MCF 10A (cell line): ENCODE results near the gene ORAI2. TPM values are rescaled to one million over a fixed set of nuclear protein-coding genes. Genes with fewer than 3 reads are reported as not detected.

Experiments
- BruUV-seq: library from RNA; stranded (reverse); fragments of 400-500 nt; replicated peaks from 2 replicates; lab custom pipeline; 2021; lab: Mats Ljungman, UMichigan
- CTCF ChIA-PET: fragments of 300-600 bp; sonication (Branson Sonifier 250); formaldehyde crosslinking; extraction: SDS; loops from one replicate; lab custom pipeline; 2021; ENCODE audit warnings: antibody characterized with exemption, inconsistent platforms; lab: Yijun Ruan, JAX
- POLR2A ChIA-PET: fragments of 300-600, 350-650 bp; sonication (Branson Sonifier 250); formaldehyde crosslinking; extraction: SDS; loops from one replicate; lab custom pipeline; 2020; ENCODE audit warnings: antibody characterized with exemption, inconsistent platforms; lab: Yijun Ruan, JAX
- DNase-seq: peaks from one replicate; pipeline ENCODE4 v3.0.0-alpha.2; 2018; ENCODE audit not compliant: unreplicated experiment
- H3K27ac Mint-ChIP-seq: one replicate; pipeline ENCODE4 v1.8.0; 2022; ENCODE audit warnings: mild to moderate bottlenecking, low read depth, mixed read lengths; ENCODE audit not compliant: unreplicated experiment
- H3K27me3 Mint-ChIP-seq: one replicate; pipeline ENCODE4 v1.8.0; 2022; ENCODE audit warnings: mixed read lengths; ENCODE audit not compliant: insufficient read depth, unreplicated experiment
- H3K36me3 Mint-ChIP-seq: one replicate; pipeline ENCODE4 v1.8.0; 2022; ENCODE audit warnings: mild to moderate bottlenecking, moderate library complexity, mixed read lengths; ENCODE audit not compliant: insufficient read depth, unreplicated experiment
- H3K4me1 Mint-ChIP-seq: one replicate; pipeline ENCODE4 v1.8.0; 2022; ENCODE audit warnings: mixed read lengths; ENCODE audit not compliant: insufficient read depth, unreplicated experiment
- H3K4me3 Mint-ChIP-seq: one replicate; pipeline ENCODE4 v1.8.0; 2022; ENCODE audit warnings: mild to moderate bottlenecking, moderate library complexity, mixed read lengths; ENCODE audit not compliant: unreplicated experiment
- H3K9me3 Mint-ChIP-seq: one replicate; pipeline ENCODE4 v1.8.0; 2022; ENCODE audit warnings: mixed read lengths; ENCODE audit not compliant: unreplicated experiment
- CTCF ChIP-seq: fragments of 200-600 bp; IDR thresholded peaks from one replicate; pipeline ENCODE4 v1.8.0; 2022; ENCODE audit warnings: antibody characterized with exemption, mild to moderate bottlenecking; ENCODE audit not compliant: unreplicated experiment
- intact Hi-C: fragments of 100-400 bp; cut with micrococcal nuclease; formaldehyde crosslinking; loops from 2 replicates; pipeline ENCODE4 v1.14.1; 2022
- total RNA-seq: library from RNA; stranded (reverse); gene quantifications from 2 replicates; pipeline ENCODE4 v1.2.3, GENCODE V29; 2022

The ORAI2 gene
- total RNA-seq, 1 experiment from 2014 or later, result 9.1 TPM

GRCh38 chr7:102410918-102411317 lies 22.5 kb upstream of the ORAI2 start:
- H3K9me3 Mint-ChIP-seq, result no peaks in the 10 kb centered on the region
- DNase-seq, result no peak
- H3K27ac Mint-ChIP-seq, result no peak overlapping the region
- H3K4me1 Mint-ChIP-seq, result no peaks in the 10 kb centered on the region
- TF ChIP-seq CTCF, result no peak
- H3K27me3 Mint-ChIP-seq, result no peaks in the 10 kb centered on the region
- no TSS peak for BruUV-seq
- ChIA-PET CTCF (interaction anchor here (0.6 to 0.7 kb wide), 2 partner anchors 20 to 24 kb away, joined by 3 to 4 read pairs; no protein-coding TSS in a partner anchor), POLR2A (interaction anchor here (0.6 to 1.0 kb wide), 2 partner anchors 11 to 19 kb away, joined by 3 to 4 read pairs; no protein-coding TSS in a partner anchor)
- intact Hi-C loops, result no loop called here
- peaks cover 94% of the 10 kb centered on the region for H3K36me3 Mint-ChIP-seq
- H3K4me3 Mint-ChIP-seq, result no peak overlapping the region

GRCh38 chr7:102412548-102412947 lies 20.8 kb upstream of the ORAI2 start:
- H3K4me1 Mint-ChIP-seq, result no peaks in the 10 kb centered on the region
- ChIA-PET POLR2A (interaction anchor here (0.7 to 1.2 kb wide), 2 partner anchors 17 to 1571 kb away, joined by 3 read pairs; no protein-coding TSS in a partner anchor), CTCF (interaction anchor here (0.5 to 1.2 kb wide), 2 partner anchors 8 to 23 kb away, joined by 3 to 4 read pairs; no protein-coding TSS in a partner anchor)
- no peaks in the 10 kb centered on the region for H3K9me3 Mint-ChIP-seq
- H3K36me3 Mint-ChIP-seq, result peaks cover 94% of the 10 kb centered on the region
- peak; percentile 40 for DNase-seq
- H3K27ac Mint-ChIP-seq, result no peak overlapping the region
- no TSS peak for BruUV-seq
- intact Hi-C loops, result no loop called here
- H3K27me3 Mint-ChIP-seq, result no peaks in the 10 kb centered on the region
- no peak overlapping the region for H3K4me3 Mint-ChIP-seq
- TF ChIP-seq CTCF, result peak; percentile 31

- no TSS peak for BruUV-seq
- no peak for TF ChIP-seq CTCF
- no peak for DNase-seq
- H3K36me3 Mint-ChIP-seq, result peaks cover 92% of the 10 kb centered on the region
- no peaks in the 10 kb centered on the region for H3K27me3 Mint-ChIP-seq
- ChIA-PET CTCF (interaction anchor here (1.2 kb wide), 1 partner anchor 8 kb away, joined by 4 read pairs; no protein-coding TSS in a partner anchor), POLR2A (interaction anchor here (1.2 kb wide), 1 partner anchor 17 kb away, joined by 3 read pairs; no protein-coding TSS in a partner anchor)
- no peak overlapping the region for H3K27ac Mint-ChIP-seq
- intact Hi-C loops, result no loop called here
- H3K4me3 Mint-ChIP-seq, result no peak overlapping the region
- H3K4me1 Mint-ChIP-seq, result no peaks in the 10 kb centered on the region
- H3K9me3 Mint-ChIP-seq, result no peaks in the 10 kb centered on the region
These were observed 20.3 kb upstream of the ORAI2 start for GRCh38 chr7:102413091-102413490.

GRCh38 chr7:102413611-102414010 lies 19.8 kb upstream of the ORAI2 start:
- CTCF ChIA-PET, result no interaction called here
- Mint-ChIP-seq H3K27me3 (no peaks in the 10 kb centered on the region), H3K36me3 (peaks cover 92% of the 10 kb centered on the region), H3K4me1 (no peaks in the 10 kb centered on the region), H3K9me3 (no peaks in the 10 kb centered on the region), H3K4me3 (no peak overlapping the region), H3K27ac (no peak overlapping the region)
- TF ChIP-seq CTCF, result no peak
- no peak for DNase-seq
- intact Hi-C loops, result no loop called here
- BruUV-seq, result no TSS peak
- POLR2A ChIA-PET, result interaction anchor here (1.2 kb wide), 1 partner anchor 18 kb away, joined by 3 read pairs; no protein-coding TSS in a partner anchor
